Measurements from ENCODE around the gene SMYD3. TPM values are rescaled to one million over a fixed set of nuclear protein-coding genes. Genes with fewer than 3 reads are reported as not detected.

The SMYD3 gene
- total RNA-seq, 4 donors from 2014 or later: 12.0 to 15.0 (median 13.2) TPM

DNA sequence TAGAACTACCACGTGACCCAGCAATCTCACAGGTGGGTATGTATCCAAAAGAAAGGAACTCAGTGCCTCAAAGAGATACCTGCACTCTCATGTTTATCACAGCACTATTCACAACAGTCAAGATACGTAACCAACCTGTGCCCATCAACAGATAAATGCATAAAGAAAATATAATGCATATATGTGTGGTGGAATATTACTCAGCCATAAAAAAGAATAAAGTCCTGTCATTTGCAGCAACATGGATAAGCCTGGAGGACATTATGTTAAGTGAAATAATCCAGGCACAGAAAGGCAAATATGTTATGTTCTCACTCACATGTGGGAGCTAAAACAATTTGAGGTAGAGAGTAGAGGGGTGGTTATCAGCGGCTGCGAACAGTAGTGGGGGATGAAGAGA is 413.8 kb downstream of the SMYD3 start:
- DNase-seq (ENCODE audit: extremely low spot score): no peak
- Histone ChIP-seq H3K4me1 (peaks cover 0 to 41% (median 19%) of the 10 kb centered on the region in 4 donors), H3K36me3 (no peaks in the 10 kb centered on the region), H3K9me3 (no peaks in the 10 kb centered on the region), H3K27ac (replicated peaks in 1 of 4) (no peak overlapping the region), H3K27me3 (no peaks in the 10 kb centered on the region), H3K4me3 (no peak overlapping the region)
- 92% methylated on average over 4 of the region's 4 CpGs for WGBS
- intact Hi-C loops (cut with DNase I): no loop called here
- TF ChIP-seq POLR2A (IDR thresholded peaks at IDR 0.05; ENCODE audit: low read depth) (no peak), CTCF (IDR thresholded peaks at IDR 0.05) (no peak), POLR2AphosphoS5 (IDR thresholded peaks at IDR 0.05) (no peak), EP300 (IDR thresholded peaks at IDR 0.05) (no peak)

DNA sequence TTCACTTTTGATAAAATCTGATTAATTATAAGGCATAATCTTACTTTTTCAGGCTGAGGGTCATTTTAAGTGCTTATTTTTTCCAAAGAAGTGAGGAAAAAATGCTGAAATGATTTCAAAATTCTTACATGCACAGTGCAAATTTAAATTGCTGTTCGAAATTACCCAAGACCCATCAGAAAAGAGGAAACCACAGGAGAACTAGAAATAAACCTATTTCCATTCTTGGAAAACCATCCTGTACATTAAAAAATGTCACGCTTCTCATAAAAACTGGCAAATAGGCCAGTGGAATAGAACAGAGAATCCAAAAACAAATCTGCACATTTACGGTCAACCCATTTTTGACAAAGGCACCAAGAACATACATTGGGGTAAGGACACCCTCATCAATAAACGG is 414.9 kb downstream of the SMYD3 start:
- DNase-seq (ENCODE audit: extremely low spot score): no peak
- Histone ChIP-seq H3K27me3 (no peaks in the 10 kb centered on the region), H3K36me3 (no peaks in the 10 kb centered on the region), H3K27ac (replicated peaks in 1 of 4) (no peak overlapping the region), H3K4me1 (peaks cover 0 to 41% (median 19%) of the 10 kb centered on the region in 4 donors), H3K4me3 (no peak overlapping the region), H3K9me3 (no peaks in the 10 kb centered on the region)
- TF ChIP-seq CTCF (IDR thresholded peaks at IDR 0.05) (no peak), POLR2A (IDR thresholded peaks at IDR 0.05; ENCODE audit: low read depth) (no peak), EP300 (IDR thresholded peaks at IDR 0.05) (no peak), POLR2AphosphoS5 (IDR thresholded peaks at IDR 0.05) (no peak)
- intact Hi-C loops (cut with DNase I): no loop called here
- WGBS: 85% methylated on average over 4 of the region's 4 CpGs

DNA sequence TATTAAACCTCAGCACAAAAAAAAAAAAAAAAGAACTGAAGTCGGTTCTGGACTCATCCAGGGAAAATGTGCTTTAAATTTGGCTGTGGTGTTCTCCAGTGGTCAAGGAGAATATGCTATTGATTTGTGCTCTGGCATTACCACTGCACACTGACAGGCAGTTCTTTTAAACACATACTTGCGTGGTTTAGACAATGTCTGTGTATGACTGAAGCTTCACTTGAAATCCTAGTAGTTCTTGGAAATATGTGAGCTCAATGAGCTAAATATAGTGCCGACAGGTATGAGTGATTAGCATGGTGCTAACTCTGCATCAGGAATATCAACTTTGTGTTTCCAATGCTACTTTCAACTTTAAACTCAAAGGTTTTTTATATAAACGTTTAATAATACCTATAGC is 415.6 kb downstream of the SMYD3 start:
- 50% methylated on average over 4 of the region's 4 CpGs for WGBS
- no peaks in the 10 kb centered on the region for H3K27me3 ChIP-seq
- H3K9me3 ChIP-seq: no peaks in the 10 kb centered on the region
- intact Hi-C loops (cut with DNase I): no loop called here
- no peak overlapping the region for H3K4me3 ChIP-seq
- peak overlapping the region in 3 of 4 donors; percentile 16 to 34 (median 32) for H3K27ac ChIP-seq (replicated peaks in 1 of 4)
- no peak for DNase-seq (ENCODE audit: extremely low spot score)
- H3K4me1 ChIP-seq: peaks cover 0 to 41% (median 18%) of the 10 kb centered on the region in 4 donors
- TF ChIP-seq POLR2A (IDR thresholded peaks at IDR 0.05; ENCODE audit: low read depth) (no peak), EP300 (IDR thresholded peaks at IDR 0.05) (no peak), CTCF (IDR thresholded peaks at IDR 0.05) (no peak), POLR2AphosphoS5 (IDR thresholded peaks at IDR 0.05) (no peak)
- H3K36me3 ChIP-seq: no peaks in the 10 kb centered on the region

- H3K27ac ChIP-seq (replicated peaks in 1 of 4): no peak overlapping the region
- no peaks in the 10 kb centered on the region for H3K36me3 ChIP-seq
- no peak for DNase-seq (ENCODE audit: extremely low spot score)
- no peaks in the 10 kb centered on the region for H3K27me3 ChIP-seq
- H3K4me1 ChIP-seq: peaks cover 0 to 24% (median 9%) of the 10 kb centered on the region in 4 donors
- 97% methylated on average over 5 of the region's 5 CpGs for WGBS
- intact Hi-C loops (cut with DNase I): no loop called here
- peaks cover 0 to 9% (median 4%) of the 10 kb centered on the region in 4 donors for H3K9me3 ChIP-seq
- no peak overlapping the region for H3K4me3 ChIP-seq
- no peak for TF ChIP-seq POLR2AphosphoS5 (IDR thresholded peaks at IDR 0.05)
- TF ChIP-seq EP300 (IDR thresholded peaks at IDR 0.05): no peak
- TF ChIP-seq POLR2A (IDR thresholded peaks at IDR 0.05; ENCODE audit: low read depth): no peak
- no peak for TF ChIP-seq CTCF (IDR thresholded peaks at IDR 0.05)
These were observed 420.9 kb downstream of the SMYD3 start for GRCh38 chr1:246086191-246086590.

GRCh38 chr1:246083416-246083815 is 423.7 kb downstream of the SMYD3 start:
- TF ChIP-seq EP300 (IDR thresholded peaks at IDR 0.05) (no peak), CTCF (IDR thresholded peaks at IDR 0.05) (no peak), POLR2AphosphoS5 (IDR thresholded peaks at IDR 0.05) (no peak), POLR2A (IDR thresholded peaks at IDR 0.05; ENCODE audit: low read depth) (no peak)
- intact Hi-C loops (cut with DNase I): no loop called here
- H3K9me3 ChIP-seq: peaks cover 0 to 9% (median 4%) of the 10 kb centered on the region in 4 donors
- DNase-seq (ENCODE audit: extremely low spot score): no peak
- WGBS: 98% methylated on average over 9 of the region's 9 CpGs
- H3K4me1 ChIP-seq: no peaks in the 10 kb centered on the region
- no peak overlapping the region for H3K27ac ChIP-seq (replicated peaks in 1 of 4)
- H3K36me3 ChIP-seq: no peaks in the 10 kb centered on the region
- H3K27me3 ChIP-seq: no peaks in the 10 kb centered on the region
- H3K4me3 ChIP-seq: no peak overlapping the region
